ENCODE data around the gene ADCY7.

The ADCY7 gene

GRCh38 chr16:50254072-50254471, 12.3 kb upstream of the ADCY7 start:
- Histone ChIP-seq H3K79me2 (ENCODE audit: low read length) (no peaks in the 10 kb centered on the region), H3K9me2 (replicated peaks; ENCODE audit: insufficient read depth, low read length) (no peaks in the 10 kb centered on the region), H3F3A (ENCODE audit: insufficient read depth, low read length) (no peaks in the 10 kb centered on the region), H3K27ac (ENCODE audit: low read length) (no peak overlapping the region), H3K36me3 (replicated peaks; ENCODE audit: insufficient read depth, low read length) (no peaks in the 10 kb centered on the region), H3K9me3 (replicated peaks; ENCODE audit: insufficient read depth, low read length) (no peaks in the 10 kb centered on the region), H3K9ac (ENCODE audit: low read length) (no peak overlapping the region), H2AFZ (ENCODE audit: low read length) (no peak overlapping the region), H3K4me1 (ENCODE audit: low read length) (no peaks in the 10 kb centered on the region), H4K20me1 (ENCODE audit: insufficient read depth, low read length) (no peaks in the 10 kb centered on the region), H3K4me3 (ENCODE audit: low read length) (no peak overlapping the region), H3K27me3 (replicated peaks; ENCODE audit: insufficient read depth, low read length) (no peaks in the 10 kb centered on the region), H3K4me2 (ENCODE audit: low read depth, low read length) (no peak overlapping the region)
- no peak for DNase-seq
- no peak for TF ChIP-seq EZH2 (optimal IDR thresholded peaks at IDR 0.05; ENCODE audit: low read depth, low read length)
- TF ChIP-seq EZH2phosphoT487 (IDR thresholded peaks at IDR 0.05; ENCODE audit: low read length): no peak
- TF ChIP-seq, protein P1, sequence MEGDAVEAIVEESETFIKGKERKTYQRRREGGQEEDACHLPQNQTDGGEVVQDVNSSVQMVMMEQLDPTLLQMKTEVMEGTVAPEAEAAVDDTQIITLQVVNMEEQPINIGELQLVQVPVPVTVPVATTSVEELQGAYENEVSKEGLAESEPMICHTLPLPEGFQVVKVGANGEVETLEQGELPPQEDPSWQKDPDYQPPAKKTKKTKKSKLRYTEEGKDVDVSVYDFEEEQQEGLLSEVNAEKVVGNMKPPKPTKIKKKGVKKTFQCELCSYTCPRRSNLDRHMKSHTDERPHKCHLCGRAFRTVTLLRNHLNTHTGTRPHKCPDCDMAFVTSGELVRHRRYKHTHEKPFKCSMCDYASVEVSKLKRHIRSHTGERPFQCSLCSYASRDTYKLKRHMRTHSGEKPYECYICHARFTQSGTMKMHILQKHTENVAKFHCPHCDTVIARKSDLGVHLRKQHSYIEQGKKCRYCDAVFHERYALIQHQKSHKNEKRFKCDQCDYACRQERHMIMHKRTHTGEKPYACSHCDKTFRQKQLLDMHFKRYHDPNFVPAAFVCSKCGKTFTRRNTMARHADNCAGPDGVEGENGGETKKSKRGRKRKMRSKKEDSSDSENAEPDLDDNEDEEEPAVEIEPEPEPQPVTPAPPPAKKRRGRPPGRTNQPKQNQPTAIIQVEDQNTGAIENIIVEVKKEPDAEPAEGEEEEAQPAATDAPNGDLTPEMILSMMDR (IDR thresholded peaks at IDR 0.05; ENCODE audit: low read length): no peak

DNA sequence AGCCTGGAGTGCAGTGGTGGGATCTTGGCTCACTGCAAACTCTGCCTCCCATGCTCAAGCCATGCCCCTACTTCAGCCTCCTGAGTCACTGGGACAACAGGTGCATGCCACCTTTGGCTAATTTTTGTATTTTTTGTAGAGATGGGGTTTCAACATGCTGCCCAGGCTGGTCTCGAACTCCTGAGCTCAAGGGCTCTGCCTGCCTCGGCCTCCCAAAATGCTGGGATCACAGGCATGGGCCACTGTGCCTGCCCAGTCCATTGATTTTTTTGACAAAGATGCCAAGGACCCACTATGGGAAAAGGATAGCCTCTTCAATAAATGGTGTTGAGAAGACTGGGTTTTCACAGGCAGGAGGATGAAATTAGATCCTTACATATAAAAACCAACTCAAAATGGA, 10.8 kb upstream of the ADCY7 start:
- Histone ChIP-seq H3K4me1 (ENCODE audit: low read length) (no peaks in the 10 kb centered on the region), H3K9ac (ENCODE audit: low read length) (no peak overlapping the region)
- DNase-seq: no peak

DNA sequence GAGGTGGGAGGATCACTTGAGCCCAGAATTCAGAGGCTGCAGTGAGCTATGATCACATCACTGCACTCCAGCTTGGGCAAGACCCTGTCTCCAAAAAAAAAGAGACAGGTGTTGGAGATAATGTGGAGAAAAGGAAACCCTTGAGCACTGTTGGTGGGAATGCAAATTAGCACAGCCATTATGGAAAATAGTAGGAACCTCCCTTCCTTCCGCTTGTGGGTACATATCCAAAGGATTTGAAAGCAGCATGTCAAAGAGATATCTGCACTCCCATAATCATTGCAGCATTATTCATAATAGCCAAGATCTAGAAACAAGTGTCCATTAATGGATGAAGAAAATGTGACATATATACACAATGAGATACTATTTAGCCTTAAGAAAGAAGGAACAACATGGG, 9.7 kb upstream of the ADCY7 start:
- Histone ChIP-seq H3K27me3 (replicated peaks; ENCODE audit: insufficient read depth, low read length) (no peaks in the 10 kb centered on the region), H3K4me1 (ENCODE audit: low read length) (no peaks in the 10 kb centered on the region), H3F3A (ENCODE audit: insufficient read depth, low read length) (no peaks in the 10 kb centered on the region), H3K36me3 (replicated peaks; ENCODE audit: insufficient read depth, low read length) (no peaks in the 10 kb centered on the region), H3K79me2 (ENCODE audit: low read length) (no peaks in the 10 kb centered on the region), H3K9me2 (replicated peaks; ENCODE audit: insufficient read depth, low read length) (no peaks in the 10 kb centered on the region), H3K9ac (ENCODE audit: low read length) (no peak overlapping the region), H4K20me1 (ENCODE audit: insufficient read depth, low read length) (no peaks in the 10 kb centered on the region), H3K9me3 (replicated peaks; ENCODE audit: insufficient read depth, low read length) (no peaks in the 10 kb centered on the region), H3K4me3 (ENCODE audit: low read length) (no peak overlapping the region), H2AFZ (ENCODE audit: low read length) (no peak overlapping the region), H3K4me2 (ENCODE audit: low read depth, low read length) (no peak overlapping the region), H3K27ac (ENCODE audit: low read length) (no peak overlapping the region)
- no peak for DNase-seq
- TF ChIP-seq EZH2phosphoT487 (IDR thresholded peaks at IDR 0.05; ENCODE audit: low read length): no peak
- TF ChIP-seq EZH2 (optimal IDR thresholded peaks at IDR 0.05; ENCODE audit: low read depth, low read length): no peak
- TF ChIP-seq, protein P1 (IDR thresholded peaks at IDR 0.05; ENCODE audit: low read length): no peak

More for the DNA sequence above, 10.8 kb upstream of the ADCY7 start:
- H2AFZ ChIP-seq (ENCODE audit: low read length): no peak overlapping the region
- no peak overlapping the region for H3K4me3 ChIP-seq (ENCODE audit: low read length)
- no peaks in the 10 kb centered on the region for H3K79me2 ChIP-seq (ENCODE audit: low read length)
- no peaks in the 10 kb centered on the region for H3F3A ChIP-seq (ENCODE audit: insufficient read depth, low read length)
- no peaks in the 10 kb centered on the region for H3K36me3 ChIP-seq (replicated peaks; ENCODE audit: insufficient read depth, low read length)
- H3K27me3 ChIP-seq (replicated peaks; ENCODE audit: insufficient read depth, low read length): no peaks in the 10 kb centered on the region
- no peaks in the 10 kb centered on the region for H3K9me2 ChIP-seq (replicated peaks; ENCODE audit: insufficient read depth, low read length)
- no peak for TF ChIP-seq EZH2 (optimal IDR thresholded peaks at IDR 0.05; ENCODE audit: low read depth, low read length)
- TF ChIP-seq, protein P1 (IDR thresholded peaks at IDR 0.05; ENCODE audit: low read length): no peak
- no peak for TF ChIP-seq EZH2phosphoT487 (IDR thresholded peaks at IDR 0.05; ENCODE audit: low read length)
- no peaks in the 10 kb centered on the region for H3K9me3 ChIP-seq (replicated peaks; ENCODE audit: insufficient read depth, low read length)
- no peak overlapping the region for H3K27ac ChIP-seq (ENCODE audit: low read length)
- no peaks in the 10 kb centered on the region for H4K20me1 ChIP-seq (ENCODE audit: insufficient read depth, low read length)
- no peak overlapping the region for H3K4me2 ChIP-seq (ENCODE audit: low read depth, low read length)

All from MM.1S (cell line).